Islet of Langerhans (tissue), 1 donor: ENCODE data around the gene STK32C.
"Not testable (repeated sequence)": the region's sequence is repeated elsewhere in the genome, so short reads cannot be mapped to it uniquely, and the experiment has no call there.

Experiments used
- FAIRE-seq: peaks from one replicate; lab custom pipeline; 2011; peaks lifted over from hg19 to GRCh38; lab: Jason Lieb, UNC

STK32C gene

DNA sequence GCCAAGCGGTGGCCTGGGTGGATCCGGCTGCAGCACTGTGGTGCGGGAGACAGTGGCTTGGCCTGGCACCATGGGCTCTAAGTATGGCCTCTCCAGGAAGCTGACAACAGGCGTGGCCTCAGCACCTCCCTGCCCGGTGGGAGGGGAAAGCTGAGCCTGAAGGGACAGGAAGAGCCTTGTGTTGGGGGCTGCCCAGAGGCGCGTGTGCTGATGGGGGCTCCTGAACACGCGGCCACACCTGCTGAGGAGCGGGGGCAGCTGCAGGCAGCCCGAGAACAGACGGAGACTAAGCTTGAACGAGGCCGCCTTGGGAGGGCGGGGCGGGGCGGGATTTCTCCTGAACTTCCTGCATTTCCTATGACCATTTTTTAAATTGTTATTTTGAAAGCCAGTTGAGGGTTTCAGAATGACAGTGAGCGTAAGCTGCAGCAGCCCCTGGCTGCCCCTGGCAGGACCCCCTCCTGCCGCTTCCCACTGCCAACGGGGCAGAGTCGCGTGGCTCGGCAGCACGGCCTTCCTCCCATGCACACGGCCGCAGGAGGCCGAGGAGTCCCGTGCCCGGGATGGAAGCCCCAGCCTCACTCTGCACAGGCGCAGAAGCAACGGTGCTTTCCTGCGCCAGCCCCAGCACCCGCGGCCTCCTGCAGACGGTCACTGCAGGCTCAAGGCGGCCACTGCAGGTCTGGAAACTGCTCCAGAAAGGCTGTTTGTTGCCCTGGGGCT is 77.8 kb downstream of the STK32C start:
- FAIRE-seq: no peak

DNA sequence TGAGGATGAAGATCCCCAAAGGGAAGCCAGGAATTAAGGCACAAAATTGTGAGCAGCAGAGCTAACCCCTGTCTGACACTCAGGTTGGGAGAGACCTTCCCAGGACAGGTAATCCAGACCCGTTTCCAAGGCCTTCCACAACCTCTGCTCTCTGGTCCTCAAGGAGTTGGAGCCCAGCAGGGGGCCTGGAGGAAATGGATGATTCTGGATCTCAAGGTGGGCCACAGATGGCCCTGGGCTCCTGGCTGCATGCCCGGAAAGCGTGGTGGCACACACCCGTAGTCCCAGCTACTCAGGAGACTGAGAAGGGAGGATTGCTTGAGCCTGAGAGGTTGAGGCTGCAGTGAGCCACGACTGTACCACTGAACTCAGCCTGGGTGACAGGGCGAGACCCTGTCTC is 78.7 kb downstream of the STK32C start:
- no peak for FAIRE-seq

DNA sequence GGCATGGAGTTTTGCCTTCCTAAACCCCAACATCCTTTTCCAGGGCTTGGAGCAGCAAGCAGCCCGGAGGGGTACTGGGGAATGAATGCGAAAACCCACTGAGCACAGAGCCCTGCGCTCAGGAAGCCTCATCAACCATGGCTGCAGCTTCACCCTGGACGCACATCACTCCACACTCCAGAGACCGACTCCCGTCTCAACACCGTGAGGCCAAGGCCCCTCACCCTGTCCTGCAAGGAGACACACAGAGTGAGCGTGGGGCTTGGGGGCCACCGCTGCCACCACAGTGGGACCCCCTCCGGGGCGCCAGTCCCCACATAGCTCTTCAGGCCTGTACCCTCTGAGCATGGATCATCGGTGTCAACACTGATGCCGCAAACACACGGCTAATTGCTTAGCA is 79.1 kb downstream of the STK32C start:
- FAIRE-seq: no peak

DNA sequence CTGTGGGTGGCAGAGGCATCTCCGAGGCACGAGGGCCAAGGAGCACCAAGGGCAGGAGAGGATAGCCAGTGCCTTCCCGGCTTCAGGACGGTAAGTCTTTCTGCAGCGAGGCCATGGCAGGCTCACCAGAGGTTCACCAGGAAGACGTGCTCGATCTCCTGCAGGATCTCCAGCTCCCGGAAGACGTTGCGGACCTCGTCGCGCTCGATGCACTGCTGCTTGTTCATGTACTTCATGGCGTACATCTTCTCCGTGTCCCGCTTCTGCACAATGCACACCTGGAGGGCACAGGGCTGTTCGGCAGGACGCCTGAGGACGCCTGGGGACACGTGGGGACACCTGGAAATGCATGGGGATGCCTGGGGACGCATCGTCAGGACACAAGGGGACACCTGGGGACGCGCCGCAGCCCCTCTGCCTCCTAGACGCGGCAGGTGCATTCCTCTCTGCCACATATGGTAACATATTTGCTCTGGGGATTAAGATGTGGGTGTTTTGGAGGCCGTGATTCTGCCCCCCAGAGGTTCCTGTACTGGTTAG is 79.8 kb downstream of the STK32C start:
- no peak for FAIRE-seq

DNA sequence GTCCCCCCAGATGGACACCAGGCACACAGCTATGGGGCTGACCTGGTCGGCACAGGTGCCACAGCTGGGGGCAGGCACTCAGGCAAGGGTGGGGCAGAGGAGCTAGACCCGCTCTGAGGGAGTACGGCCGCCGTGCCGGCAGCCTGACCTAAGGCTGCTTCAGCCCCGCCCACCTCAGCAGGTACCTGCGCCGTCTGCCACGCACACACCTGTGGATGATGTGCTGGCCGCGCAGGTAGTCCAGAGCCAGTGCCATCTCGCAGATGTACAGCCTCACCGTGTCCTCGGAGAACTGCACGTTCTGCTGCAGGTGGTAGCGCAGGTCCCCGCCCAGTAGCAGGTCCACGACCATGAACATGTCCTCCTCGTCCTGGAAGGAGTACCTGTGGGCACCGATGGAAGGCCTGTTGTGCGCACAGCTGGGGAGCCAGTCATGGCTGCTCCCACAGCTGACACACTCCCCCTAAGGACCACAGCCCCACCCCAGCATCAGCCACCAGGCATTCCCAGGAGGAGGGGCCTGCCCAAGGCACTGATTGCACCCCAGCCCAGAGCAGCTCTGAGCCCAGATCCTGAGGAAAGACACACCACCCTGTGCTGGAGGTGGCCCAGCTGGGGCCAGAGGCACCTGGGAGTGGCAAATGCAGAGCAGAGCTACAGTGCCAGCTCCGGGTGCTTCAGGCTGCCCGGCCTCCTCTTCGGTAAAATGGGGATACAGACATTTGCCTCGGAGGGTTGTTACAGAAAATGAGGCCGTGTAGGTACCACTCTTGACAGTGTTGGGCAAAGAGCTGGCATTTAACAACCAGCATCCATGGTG is 81.0 kb downstream of the STK32C start:
- no peak for FAIRE-seq

DNA sequence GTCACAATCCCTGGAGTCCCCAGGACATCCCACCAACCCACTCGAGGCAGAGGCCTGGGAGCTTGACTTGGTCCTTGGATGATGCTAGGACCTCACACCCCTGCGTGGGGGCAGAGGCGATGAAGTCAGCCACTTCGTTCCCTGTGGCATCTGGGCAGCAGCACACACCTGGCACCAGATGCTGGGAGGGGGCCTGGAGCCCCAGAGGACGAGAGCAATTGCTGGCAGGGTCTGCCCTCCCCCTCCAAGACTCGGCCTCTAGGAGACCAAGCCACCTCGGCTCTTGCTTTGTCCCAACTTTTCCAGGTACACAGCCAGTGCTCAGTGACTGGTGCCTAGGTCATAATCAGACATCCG is 81.9 kb downstream of the STK32C start:
- FAIRE-seq: no peak

DNA sequence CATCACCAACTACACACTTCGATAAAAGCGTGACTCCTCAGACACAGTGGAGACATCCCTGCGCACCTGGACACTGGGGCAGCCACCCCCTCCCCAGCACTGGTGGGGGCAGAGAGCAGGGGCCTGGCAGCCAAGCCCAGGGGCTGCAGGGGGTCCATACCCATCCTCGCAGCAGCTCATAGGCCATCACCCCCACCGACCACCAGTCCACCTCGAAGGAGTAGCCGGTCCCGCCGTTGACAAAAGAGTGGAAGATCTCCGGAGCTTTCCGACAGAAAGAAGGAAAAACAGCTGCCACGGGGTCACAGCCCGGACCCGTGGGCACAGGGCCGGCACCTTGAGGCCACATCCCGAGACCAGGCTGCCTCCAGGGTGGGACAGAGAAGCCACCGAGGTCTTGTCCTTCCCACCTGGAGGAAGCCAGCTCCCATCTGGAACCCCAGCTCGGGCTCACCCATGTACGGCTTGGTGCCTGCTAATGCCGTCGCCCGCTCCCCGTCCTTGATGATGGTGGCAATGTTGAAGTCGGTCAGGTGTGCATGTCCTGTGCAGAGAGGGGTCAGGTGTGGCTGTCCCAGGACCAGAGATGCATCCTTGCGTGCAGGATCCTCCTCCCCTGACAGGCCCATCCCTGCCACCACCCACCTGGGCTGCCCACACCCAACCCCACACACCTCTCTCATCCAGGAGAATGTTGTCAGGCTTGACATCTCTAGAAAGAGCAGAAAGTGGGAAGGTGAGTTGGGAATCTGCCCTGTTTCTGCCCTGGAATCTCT is 82.5 kb downstream of the STK32C start:
- no peak for FAIRE-seq

DNA sequence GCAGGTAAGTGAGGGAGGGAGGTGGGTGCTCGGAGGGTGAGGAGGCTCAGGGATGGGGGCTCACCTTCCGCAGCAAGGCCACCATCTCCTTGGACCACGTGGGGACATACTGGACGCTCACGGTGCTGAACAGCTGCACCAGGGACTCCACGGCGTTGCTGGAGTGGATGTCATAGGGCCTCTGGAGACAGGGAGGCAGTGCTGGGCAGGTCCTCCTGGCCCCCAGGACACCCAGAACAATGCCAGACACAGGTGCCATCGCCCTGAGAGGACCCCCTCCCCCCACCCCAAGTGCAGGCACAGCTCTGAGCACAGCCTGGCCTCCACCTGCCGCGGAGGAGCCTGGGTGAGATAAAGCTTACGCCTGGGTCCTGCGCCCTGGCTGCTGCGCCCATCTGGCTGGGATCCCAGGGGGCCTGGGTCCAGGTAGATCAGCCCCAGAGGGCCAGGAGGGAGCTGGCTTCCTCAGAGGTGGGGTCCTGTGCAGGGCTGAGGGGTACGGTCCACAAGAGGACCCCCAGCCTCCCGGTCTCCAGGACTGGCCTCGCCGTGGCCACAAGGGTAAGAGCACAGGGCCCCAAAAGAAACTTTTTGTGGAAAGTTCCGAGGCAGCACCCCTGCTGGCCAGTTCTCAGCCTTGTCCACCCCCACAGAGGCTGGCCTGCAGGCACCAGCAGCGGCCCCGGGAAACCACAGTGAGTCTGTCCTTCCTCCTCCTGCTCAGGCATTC is 83.2 kb downstream of the STK32C start:
- FAIRE-seq: no peak

DNA sequence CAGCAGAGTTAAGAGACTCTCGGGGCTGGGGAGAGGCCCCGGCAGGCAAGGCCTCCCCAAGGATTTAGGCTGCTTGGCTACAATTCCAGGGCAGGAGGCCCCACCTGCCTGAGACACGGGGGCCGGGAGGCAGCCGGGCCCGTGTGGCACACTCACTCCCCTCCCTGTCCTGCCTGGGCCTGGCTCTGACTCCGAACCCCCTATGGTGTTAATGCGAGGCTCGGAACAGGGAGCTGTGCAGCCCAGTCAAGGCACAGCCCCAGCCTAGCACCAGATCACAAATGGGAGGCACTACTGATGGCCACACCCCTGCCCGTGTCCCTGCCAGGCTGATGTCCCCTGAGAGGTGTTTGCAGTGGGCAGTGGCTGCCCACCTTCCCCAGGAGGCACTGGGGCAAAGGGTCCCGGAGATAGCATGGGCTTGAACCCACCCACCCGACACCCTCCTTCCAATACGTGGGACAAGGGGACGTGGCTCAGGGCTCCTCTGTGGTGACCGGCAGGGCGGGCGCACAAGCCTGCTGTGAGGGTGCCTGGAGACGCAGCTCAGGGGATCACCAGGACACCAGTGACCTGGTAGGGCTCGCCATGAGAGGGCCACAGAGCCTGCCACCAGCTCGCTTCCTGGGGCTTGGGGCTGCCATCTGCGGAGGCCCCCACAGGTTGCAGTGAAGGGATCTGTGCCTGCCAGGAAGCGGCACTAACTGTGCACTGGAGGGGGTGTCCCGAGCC is 84.0 kb downstream of the STK32C start:
- no peak for FAIRE-seq

DNA sequence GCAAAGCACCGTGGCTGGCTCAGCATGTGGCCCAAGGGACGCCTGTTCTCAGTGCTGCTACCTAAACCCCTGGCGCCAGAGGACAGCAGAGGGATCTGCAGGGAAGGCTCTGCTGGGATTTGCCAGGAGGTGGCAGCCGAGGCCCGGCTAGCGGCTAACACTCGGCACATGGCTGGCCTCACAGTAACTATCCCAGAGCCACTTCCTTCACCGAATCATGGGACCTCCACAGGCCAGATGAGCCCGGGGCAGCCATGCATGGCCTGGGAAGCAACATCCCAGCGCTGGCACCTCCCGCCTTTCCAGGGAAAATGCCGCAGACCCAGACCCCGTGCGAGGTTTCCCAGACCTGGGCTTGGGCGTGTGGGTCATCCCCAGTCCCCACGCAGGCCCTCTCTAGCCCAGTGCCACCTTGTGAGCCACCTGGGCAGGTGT is 84.6 kb downstream of the STK32C start:
- no peak for FAIRE-seq

DNA sequence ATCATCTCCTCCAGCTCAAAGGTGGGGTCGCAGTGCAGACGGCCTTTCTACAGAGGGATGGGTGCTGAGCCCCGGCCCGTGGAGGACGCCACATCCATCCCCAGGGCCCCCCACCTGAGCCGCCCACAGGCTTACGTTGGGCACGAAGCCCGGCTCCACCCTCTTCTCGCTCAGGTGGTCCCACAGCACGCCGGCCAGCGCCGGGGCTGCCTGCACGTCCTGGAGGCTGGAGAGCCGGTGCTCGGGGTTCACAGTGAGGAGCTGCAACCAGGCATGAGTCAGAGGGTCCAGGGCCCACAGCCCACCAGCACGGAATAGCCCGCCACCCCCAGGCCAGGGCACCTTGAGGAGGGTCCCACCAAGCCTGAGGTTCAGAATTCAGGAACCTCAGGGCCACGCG is 85.0 kb downstream of the STK32C start:
- FAIRE-seq: no peak

DNA sequence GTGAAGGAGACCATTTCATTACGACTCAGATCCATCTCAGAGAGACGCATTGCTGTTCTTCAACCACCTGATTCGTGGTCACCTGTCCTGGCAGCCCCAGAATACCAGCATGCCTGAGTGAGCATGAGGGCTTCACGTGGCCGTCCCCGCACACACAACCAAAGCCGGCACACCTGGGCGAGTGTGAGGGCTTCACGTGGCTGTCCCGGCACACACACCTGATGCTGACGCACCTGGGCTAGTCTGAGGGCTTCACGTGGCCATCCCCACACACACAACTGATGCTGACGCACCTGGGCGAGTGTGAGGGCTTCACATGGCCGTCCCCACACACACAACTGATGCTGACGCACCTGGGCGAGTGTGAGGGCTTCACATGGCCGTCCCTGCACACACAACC is 86.8 kb downstream of the STK32C start:
- FAIRE-seq: not testable (repeated sequence)

DNA sequence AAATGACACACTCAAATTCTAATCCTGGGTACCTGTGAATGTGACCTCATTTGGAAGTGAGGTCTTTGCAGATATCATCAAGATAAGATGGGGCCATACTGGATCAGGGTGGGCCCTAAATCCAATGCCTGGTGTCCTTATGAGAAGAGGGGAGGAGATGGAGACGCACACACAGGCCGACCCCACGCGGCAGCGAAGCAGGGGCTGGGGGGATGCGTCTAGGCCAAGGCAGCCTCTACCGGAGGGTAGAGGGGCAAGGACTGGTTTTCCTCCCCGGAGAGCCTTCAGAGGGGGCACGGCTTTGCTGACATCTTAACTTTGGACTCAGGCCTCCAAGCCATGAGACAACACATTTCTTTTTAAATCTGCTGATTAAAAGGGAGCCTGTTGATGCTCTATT is 87.7 kb downstream of the STK32C start:
- no peak for FAIRE-seq

DNA sequence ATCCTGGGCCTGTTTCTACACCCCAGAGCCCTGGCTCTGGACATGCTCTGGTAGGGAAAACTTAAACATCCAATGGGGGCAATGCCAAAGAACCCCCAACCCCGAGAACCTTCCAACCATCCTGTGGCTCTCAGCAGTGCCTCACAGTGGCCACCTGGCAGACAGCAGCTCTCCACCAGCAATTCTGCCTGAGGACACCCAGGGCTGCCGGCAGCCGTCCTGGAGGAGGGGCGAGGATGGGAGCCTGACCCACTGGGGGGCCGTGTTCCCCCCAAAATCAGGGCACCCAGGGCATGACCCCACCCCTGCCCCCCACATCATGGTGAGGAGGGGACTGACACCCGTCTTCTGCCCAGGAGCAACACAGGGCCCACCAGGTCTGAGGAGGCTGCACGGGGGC is 88.3 kb downstream of the STK32C start:
- FAIRE-seq: no peak

DNA sequence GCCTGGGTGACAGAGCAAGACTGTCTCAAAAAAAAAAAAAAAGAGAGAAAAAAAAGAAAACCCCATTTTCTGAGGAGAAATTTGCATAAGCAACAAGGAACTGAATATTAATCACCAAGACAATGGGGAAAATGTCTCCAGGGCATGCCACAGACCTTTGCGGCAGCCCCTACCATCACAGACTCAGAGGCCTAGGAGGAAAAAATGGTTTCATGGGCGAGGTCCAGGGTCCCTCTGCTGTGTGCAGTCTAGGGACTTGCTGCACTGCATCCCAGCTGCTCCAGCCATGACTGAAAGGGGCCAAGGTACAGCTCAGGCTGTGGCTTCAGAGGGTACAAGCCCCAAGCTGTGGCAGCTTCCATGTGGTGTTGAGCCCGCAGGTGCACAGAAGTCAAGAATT is 91.3 kb downstream of the STK32C start:
- FAIRE-seq: not testable (repeated sequence)

DNA sequence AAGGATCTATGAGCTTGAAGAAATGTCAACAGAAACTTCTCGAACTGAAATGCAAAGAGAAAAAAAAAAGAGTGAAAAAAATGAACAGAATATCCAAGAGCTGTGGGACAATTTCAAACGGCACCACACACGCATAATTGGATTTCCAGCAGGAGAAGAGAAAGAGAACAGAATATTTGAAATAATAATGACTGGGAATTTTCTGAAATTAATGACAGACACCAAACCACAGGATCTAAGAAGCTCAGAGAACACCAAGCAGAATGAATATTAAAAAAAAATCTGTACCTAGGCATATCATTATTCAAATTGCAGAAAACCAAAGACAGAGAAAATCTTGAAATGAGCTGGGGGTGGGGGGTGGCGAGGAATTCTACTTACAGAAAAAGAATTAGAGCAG is 93.8 kb downstream of the STK32C start:
- no peak for FAIRE-seq

DNA sequence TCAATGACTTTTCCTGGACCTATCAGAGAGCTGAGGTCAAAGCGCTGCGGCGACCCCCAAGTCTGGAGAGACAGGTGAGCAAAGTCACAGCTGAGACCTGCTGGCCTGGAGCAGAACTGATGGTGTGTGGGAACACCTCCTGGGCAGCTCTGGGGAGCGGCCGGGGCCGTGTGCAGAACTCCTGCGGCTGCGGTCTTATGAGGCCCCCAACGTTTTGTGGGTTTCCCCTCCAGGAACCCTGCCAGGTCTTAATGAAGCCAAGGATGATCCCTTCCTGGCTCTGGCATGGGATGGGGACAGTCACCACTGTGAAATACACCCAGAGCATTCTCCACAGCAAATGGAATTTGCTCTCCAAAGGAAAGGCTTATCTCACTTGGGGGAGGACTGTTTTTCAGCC is 94.9 kb downstream of the STK32C start:
- FAIRE-seq: no peak

DNA sequence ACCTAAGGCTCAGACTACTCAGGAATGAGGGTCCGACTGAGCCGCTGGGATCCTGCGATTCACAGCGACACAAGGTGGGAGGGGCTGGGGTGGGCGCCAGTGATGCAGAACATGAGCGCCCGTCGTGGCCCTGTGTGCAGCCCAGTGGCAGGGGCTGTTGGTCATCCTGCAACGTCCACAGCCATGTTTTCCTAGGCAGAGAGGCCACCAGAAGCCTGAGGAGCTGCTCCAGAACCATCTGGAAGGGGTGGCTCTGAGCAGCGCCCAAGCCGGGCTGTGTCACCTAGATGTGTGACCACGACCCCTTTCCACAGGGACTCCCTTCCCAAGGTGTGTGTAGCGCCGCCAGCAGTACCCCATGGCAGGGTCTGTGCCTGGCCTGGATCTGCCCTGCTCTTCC is 96.5 kb downstream of the STK32C start:
- no peak for FAIRE-seq

DNA sequence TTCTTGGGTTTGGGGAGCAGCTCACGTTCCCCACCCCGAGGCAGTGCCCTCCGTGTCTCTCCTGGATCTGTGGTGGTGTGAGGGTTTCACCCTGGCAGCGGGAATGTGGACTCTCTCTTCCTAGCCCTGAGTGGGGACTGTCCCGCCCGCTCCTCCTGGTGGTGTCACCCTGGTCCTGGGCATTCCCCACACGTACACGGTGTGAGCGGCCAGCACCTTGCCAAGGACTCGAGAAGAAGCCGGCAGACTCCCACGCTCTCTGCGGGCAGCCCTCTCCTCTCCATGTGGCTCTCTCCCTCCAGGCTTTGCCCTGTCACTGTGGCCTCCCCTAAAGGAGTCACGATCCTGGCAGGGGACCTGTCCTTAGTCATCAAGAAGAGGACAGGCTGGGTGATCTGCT is 97.0 kb downstream of the STK32C start:
- FAIRE-seq: no peak

DNA sequence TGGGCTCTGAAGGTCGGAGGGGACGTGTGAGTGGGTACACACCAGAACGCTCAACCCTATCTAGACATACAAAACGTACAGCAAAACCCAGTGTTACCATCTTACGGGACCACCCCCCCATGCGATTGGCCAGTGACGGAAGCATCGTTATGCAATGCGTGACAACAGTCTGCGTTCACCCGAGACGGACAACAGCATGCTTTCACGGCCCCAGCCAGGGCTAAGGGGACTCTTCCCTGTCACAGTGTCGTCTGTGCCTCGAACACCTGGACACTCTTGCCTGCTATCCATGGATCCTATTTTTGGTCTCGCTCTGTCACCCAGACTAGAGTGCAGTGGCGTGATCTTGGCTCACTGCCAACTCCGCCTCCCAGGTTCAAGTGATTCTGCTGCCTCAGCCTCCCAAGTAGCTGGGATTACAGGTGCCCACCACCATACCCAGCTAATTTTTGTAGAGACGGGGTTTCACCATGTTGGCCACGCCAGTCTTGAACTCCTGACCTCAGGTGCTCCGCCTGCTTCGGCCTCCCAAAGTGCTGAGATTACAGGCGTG is 97.7 kb downstream of the STK32C start:
- no peak for FAIRE-seq

DNA sequence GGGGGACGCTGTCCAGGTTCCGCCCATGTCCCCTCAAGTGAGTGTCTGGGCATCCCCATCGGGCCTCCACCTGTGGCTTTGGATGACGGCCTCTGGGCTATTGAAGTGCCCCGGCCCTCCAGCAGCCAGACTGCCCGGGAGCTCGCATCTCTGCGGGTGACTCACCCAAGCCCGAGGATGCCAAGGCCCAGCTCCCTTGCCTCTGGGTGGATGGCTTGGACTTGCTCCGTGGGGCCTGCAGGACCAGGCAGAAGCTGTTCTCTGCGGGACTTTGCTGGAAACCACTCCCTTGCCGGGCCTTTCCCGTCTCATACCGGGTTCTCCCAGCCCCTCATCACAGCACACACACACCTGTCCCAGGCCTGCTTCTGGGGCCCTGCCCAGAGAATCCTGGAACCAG is 98.6 kb downstream of the STK32C start:
- no peak for FAIRE-seq
